ENCODE results near the gene KIZ.

GRCh38 chr20:21118782-21119181, 7.1 kb upstream of the KIZ start:
- no peak for TF ChIP-seq CTCF (IDR thresholded peaks at IDR 0.05)
- no peak for TF ChIP-seq POLR2AphosphoS5 (IDR thresholded peaks at IDR 0.05; ENCODE audit: insufficient read depth in 1 of 2, low read depth in 1 of 2)
